ENCODE results near the gene STAT5B.
A peak's percentile ranks its signal among the peaks of the same experiment; 100 is the strongest.

The STAT5B gene

DNA sequence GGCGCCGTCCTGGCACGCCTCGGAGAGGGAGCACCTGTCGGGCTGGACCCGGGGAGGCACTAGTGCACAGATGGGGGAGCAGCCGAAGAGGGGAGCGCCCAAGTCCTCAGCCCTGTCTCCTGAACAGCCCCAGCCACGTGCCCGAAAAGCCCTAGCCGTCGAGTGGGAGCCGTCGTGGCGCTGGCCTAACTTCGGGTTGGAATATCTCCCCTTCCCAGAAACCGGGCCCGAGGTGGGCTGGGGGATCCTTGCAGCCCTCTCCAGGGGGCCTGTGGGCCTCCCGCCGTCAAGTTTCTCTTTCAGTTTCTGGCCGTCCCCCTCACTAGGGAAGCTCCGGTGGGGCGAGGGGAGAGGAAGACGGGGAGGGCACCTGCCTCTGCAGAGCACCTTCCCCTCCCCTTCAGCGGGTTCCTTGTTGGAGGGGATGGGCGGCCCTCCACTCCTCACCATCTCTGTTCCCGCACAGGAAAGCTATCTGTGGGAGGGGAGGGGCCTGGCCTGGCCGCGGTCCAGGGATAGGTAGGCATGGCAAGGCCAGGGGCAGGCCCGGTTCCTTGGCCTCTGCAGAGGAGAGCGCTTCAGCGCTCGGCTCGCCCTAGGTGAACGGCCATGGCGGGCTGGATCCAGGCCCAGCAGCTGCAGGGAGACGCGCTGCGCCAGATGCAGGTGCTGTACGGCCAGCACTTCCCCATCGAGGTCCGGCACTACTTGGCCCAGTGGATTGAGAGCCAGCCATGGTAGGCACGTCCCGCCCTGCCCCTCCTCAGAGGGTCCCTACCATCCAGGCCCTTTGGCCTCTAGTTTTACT is 12.8 kb upstream of the STAT5B start:
- Histone ChIP-seq H3K4me2 (ENCODE audit: low read length) (peak overlapping the region; percentile 77), H3K4me3 (ENCODE audit: low read depth, low read length) (peak overlapping the region; percentile 2), H2AFZ (peak overlapping the region; percentile 66), H3K4me1 (peaks cover 4% of the 10 kb centered on the region), H3K9ac (no peak overlapping the region), H3K36me3 (ENCODE audit: control insufficient read depth, insufficient read depth, low read length) (no peaks in the 10 kb centered on the region), H3K9me3 (ENCODE audit: control insufficient read depth, low read length) (no peaks in the 10 kb centered on the region), H3K27me3 (ENCODE audit: control insufficient read depth, insufficient read depth, low read length) (no peaks in the 10 kb centered on the region), H3K27ac (peak overlapping the region; percentile 16), H3K79me2 (no peaks in the 10 kb centered on the region)
- TF ChIP-seq, protein P1, sequence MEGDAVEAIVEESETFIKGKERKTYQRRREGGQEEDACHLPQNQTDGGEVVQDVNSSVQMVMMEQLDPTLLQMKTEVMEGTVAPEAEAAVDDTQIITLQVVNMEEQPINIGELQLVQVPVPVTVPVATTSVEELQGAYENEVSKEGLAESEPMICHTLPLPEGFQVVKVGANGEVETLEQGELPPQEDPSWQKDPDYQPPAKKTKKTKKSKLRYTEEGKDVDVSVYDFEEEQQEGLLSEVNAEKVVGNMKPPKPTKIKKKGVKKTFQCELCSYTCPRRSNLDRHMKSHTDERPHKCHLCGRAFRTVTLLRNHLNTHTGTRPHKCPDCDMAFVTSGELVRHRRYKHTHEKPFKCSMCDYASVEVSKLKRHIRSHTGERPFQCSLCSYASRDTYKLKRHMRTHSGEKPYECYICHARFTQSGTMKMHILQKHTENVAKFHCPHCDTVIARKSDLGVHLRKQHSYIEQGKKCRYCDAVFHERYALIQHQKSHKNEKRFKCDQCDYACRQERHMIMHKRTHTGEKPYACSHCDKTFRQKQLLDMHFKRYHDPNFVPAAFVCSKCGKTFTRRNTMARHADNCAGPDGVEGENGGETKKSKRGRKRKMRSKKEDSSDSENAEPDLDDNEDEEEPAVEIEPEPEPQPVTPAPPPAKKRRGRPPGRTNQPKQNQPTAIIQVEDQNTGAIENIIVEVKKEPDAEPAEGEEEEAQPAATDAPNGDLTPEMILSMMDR (IDR thresholded peaks at IDR 0.05), result no peak

DNA sequence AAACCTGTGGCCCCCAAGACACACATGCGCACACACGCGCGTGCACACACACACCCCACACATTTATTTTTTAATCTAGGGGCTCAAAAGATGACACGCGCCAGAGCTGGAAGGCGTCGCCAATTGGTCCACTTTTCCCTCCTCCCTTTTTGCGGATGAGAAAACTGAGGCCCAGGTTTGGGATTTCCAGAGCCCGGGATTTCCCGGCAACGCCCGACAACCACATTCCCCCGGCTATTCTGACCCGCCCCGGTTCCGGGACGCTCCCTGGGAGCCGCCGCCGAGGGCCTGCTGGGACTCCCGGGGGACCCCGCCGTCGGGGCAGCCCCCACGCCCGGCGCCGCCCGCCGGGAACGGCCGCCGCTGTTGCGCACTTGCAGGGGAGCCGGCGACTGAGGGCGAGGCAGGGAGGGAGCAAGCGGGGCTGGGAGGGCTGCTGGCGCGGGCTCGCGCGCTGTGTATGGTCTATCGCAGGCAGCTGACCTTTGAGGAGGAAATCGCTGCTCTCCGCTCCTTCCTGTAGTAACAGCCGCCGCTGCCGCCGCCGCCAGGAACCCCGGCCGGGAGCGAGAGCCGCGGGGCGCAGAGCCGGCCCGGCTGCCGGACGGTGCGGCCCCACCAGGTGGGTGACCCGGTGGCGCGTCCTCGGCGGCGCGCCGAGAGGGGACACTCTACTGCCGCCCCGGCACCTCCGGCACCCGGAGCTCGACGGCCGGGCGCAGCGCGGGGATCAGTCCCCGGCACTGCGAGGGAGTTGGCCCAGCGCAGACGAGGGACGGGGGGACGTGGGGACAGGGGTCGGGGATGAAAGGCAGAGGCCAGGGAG is 12.0 kb upstream of the STAT5B start, which contains the start of gene STAT5A:
STAT5A (plus strand) TSS at position 522 of the 826 bp plus-strand sequence. CDS start 914 bp downstream, outside the sequence.
- no peaks in the 10 kb centered on the region for H3K9me3 ChIP-seq (ENCODE audit: control insufficient read depth, low read length)
- peak within 1 kb of the TSS; percentile 56 for H3K4me3 ChIP-seq (ENCODE audit: low read depth, low read length)
- TF ChIP-seq, protein P1 (IDR thresholded peaks at IDR 0.05), result no peak
- H3K36me3 ChIP-seq (ENCODE audit: control insufficient read depth, insufficient read depth, low read length), result no peaks in the 10 kb centered on the region
- H3K79me2 ChIP-seq, result no peaks in the 10 kb centered on the region
- H3K27me3 ChIP-seq (ENCODE audit: control insufficient read depth, insufficient read depth, low read length), result no peaks in the 10 kb centered on the region
- H3K9ac ChIP-seq, result no peak within 1 kb of the TSS
- H3K4me1 ChIP-seq, result peaks cover 4% of the 10 kb centered on the region
- peak within 1 kb of the TSS; percentile 66 for H2AFZ ChIP-seq
- H3K27ac ChIP-seq, result peak within 1 kb of the TSS; percentile 41
- peak within 1 kb of the TSS; percentile 77 for H3K4me2 ChIP-seq (ENCODE audit: low read length)

GRCh38 chr17:42287305-42287976 is 11.2 kb upstream of the STAT5B start:
- TF ChIP-seq, protein P1 (IDR thresholded peaks at IDR 0.05), result no peak
- Histone ChIP-seq H3K4me1 (peaks cover 4% of the 10 kb centered on the region), H3K79me2 (no peaks in the 10 kb centered on the region), H3K36me3 (ENCODE audit: control insufficient read depth, insufficient read depth, low read length) (no peaks in the 10 kb centered on the region), H3K27ac (peak overlapping the region; percentile 41), H2AFZ (peak overlapping the region; percentile 66), H3K9ac (no peak overlapping the region), H3K27me3 (ENCODE audit: control insufficient read depth, insufficient read depth, low read length) (no peaks in the 10 kb centered on the region), H3K4me3 (ENCODE audit: low read depth, low read length) (peak overlapping the region; percentile 56), H3K9me3 (ENCODE audit: control insufficient read depth, low read length) (no peaks in the 10 kb centered on the region), H3K4me2 (ENCODE audit: low read length) (peak overlapping the region; percentile 77)

DNA sequence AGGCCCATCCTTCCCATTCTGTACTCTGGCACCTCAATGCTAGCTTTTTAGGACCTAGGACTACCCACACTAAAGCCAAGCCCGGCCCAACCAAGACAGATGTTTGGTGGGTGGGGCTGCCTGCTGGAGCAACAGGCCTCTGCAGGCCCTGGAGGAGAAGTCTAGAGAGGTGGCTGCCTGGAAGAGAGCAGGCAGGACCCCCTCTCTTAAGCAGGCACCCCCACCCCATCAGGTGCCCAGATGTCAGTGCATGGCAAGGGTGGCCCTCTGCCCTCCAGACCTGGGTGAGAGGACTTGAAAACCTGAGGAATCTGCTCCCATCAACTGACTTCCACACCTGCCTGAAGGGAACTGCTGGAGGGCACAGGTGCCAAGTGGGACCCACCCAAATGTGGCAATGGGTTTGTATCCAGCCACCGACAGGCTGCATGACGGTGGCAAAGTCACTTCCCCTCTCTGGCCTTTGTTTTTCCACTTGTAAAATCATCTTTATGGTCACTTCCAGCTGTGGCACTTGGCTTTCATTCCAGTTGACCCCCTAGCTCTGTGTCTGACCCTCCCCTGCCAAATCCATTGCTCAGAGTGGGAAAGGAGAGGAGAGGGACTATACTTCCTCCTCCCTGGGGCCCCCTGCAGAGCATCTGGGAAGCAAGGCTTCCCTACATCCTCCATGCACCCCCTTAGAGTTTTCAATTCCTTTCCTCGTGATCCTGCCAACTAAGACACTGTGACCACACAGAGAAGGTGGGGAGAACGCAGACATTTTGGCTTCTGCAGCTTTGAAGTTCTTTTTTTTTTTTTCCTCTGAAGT is 10.4 kb upstream of the STAT5B start:
- no peaks in the 10 kb centered on the region for H3K36me3 ChIP-seq (ENCODE audit: control insufficient read depth, insufficient read depth, low read length)
- no peaks in the 10 kb centered on the region for H3K9me3 ChIP-seq (ENCODE audit: control insufficient read depth, low read length)
- no peak overlapping the region for H3K4me2 ChIP-seq (ENCODE audit: low read length)
- H2AFZ ChIP-seq, result peak overlapping the region; percentile 66
- H3K4me1 ChIP-seq, result peaks cover 4% of the 10 kb centered on the region
- no peak overlapping the region for H3K4me3 ChIP-seq (ENCODE audit: low read depth, low read length)
- H3K79me2 ChIP-seq, result no peaks in the 10 kb centered on the region
- H3K27ac ChIP-seq, result peak overlapping the region; percentile 41
- no peaks in the 10 kb centered on the region for H3K27me3 ChIP-seq (ENCODE audit: control insufficient read depth, insufficient read depth, low read length)
- TF ChIP-seq, protein P1 (IDR thresholded peaks at IDR 0.05), result no peak
- no peak overlapping the region for H3K9ac ChIP-seq
